H1 (cell line): ENCODE results near the gene DARS2.

Experiments used
- CEBPB ChIP-seq: IDR thresholded peaks from 2 replicates; pipeline ENCODE4 v1.6.1; 2012; ENCODE audit warnings: low read depth, low read length
- CTCF ChIP-seq, 3 experiments: IDR thresholded peaks; 1 replicate in 2 of 3; 2 replicates in 1 of 3; pipeline versions ENCODE4 v1.5.1 to v1.6.1; 2011; ENCODE audit warnings: low read length in 3 of 3, mild to moderate bottlenecking in 3 of 3, inconsistent platforms in 2 of 3, low read depth in 1 of 3, moderate library complexity in 1 of 3; ENCODE audit not compliant: insufficient read depth in 1 of 3; ENCODE audit errors: control extremely low read depth in 1 of 3
- EGR1 ChIP-seq: IDR thresholded peaks from 2 replicates; pipeline ENCODE4 v1.6.1; 2011; ENCODE audit warnings: low read depth, low read length, borderline replicate concordance
- EP300 ChIP-seq, 2 experiments: IDR thresholded peaks; 1 replicate in 1 of 2; 2 replicates in 1 of 2; pipeline ENCODE4 v1.6.1; 2011 to 2012; ENCODE audit warnings: low read depth in 2 of 2, low read length in 2 of 2, mild to moderate bottlenecking in 2 of 2, borderline replicate concordance in 1 of 2, inconsistent platforms in 1 of 2, moderate library complexity in 1 of 2
- EZH2 ChIP-seq: fragments of 200-600 bp; sonication (generic); IDR thresholded peaks from 2 replicates; pipeline ENCODE4 v1.7.1; 2012; ENCODE audit warnings: low read depth, mild to moderate bottlenecking, moderate library complexity, low read length, inconsistent platforms; ENCODE audit not compliant: severe bottlenecking
- FOSL1 ChIP-seq: IDR thresholded peaks from 2 replicates; pipeline ENCODE4 v1.6.1; 2011; ENCODE audit warnings: mild to moderate bottlenecking, low read depth, low read length, moderate library complexity; ENCODE audit not compliant: insufficient read depth
- GABPA ChIP-seq: IDR thresholded peaks from 2 replicates; pipeline ENCODE4 v1.6.1; 2011; ENCODE audit warnings: mild to moderate bottlenecking, low read length, moderate library complexity, borderline replicate concordance; ENCODE audit not compliant: insufficient read depth
- POLR2AphosphoS5 ChIP-seq: IDR thresholded peaks from 2 replicates; pipeline ENCODE4 v1.6.1; 2011; ENCODE audit warnings: low read depth, low read length
- RAD21 ChIP-seq, 2 experiments: IDR thresholded peaks in 1 of 2; conservative IDR thresholded peaks in 1 of 2; 2 replicates each; pipeline ENCODE4 v1.6.1; 2011; ENCODE audit warnings: low read depth in 2 of 2, low read length in 2 of 2, improper control_type of control experiment in 1 of 2, inconsistent platforms in 1 of 2, mild to moderate bottlenecking in 1 of 2, moderate library complexity in 1 of 2
- SP1 ChIP-seq: IDR thresholded peaks from 2 replicates; pipeline ENCODE4 v1.6.1; 2011; ENCODE audit warnings: low read depth, low read length
- SP4 ChIP-seq: IDR thresholded peaks from 2 replicates; pipeline ENCODE4 v1.6.1; 2012; ENCODE audit warnings: low read length, inconsistent platforms
- TAF1 ChIP-seq: IDR thresholded peaks from 2 replicates; pipeline ENCODE4 v1.6.1; 2011; ENCODE audit warnings: mild to moderate bottlenecking, low read depth, low read length

GRCh38 chr1:173827611-173828010, 3.1 kb downstream of the DARS2 start:
- TF ChIP-seq CEBPB = no peak
- TF ChIP-seq FOSL1 = no peak
- no peak for TF ChIP-seq EZH2
- no peak for TF ChIP-seq EGR1
- TF ChIP-seq SP1 = no peak
- no peak for TF ChIP-seq RAD21 (IDR thresholded peaks at IDR 0.05 in 1 of 2, conservative IDR thresholded peaks at IDR 0.05 in 1 of 2; ENCODE audit: low read depth in 2 of 2, low read length in 2 of 2)
- TF ChIP-seq TAF1 = no peak
- no peak for TF ChIP-seq POLR2AphosphoS5
- TF ChIP-seq CTCF (IDR thresholded peaks at IDR 0.05; ENCODE audit: control extremely low read depth in 1 of 3, insufficient read depth in 1 of 3, low read depth in 1 of 3, low read length in 3 of 3) = no peak
- no peak for TF ChIP-seq GABPA
- TF ChIP-seq EP300 (IDR thresholded peaks at IDR 0.05; ENCODE audit: borderline replicate concordance in 1 of 2, low read depth in 2 of 2, low read length in 2 of 2) = no peak
- no peak for TF ChIP-seq SP4
